Liver (tissue), 9 donors: Measurements from ENCODE around the gene FSD1L. TPM values are rescaled to one million over a fixed set of nuclear protein-coding genes. Genes with fewer than 3 reads are reported as not detected.

ENCODE experiments used
- DNase-seq: peaks from one replicate; pipeline ENCODE4 v3.0.0-alpha.2; 2017; ENCODE audit warnings: low spot score
- H3K27ac ChIP-seq, 2 donors: one replicate each; pipeline ENCODE4 v1.7.0; 2013; ENCODE audit warnings: inconsistent platforms in 2 of 2, low read length in 2 of 2, control low read depth in 1 of 2, low read depth in 1 of 2, mild to moderate bottlenecking in 1 of 2
- H3K27me3 ChIP-seq, 4 donors: one replicate each; pipeline versions ENCODE4 v1.6.1 to v1.7.0; 2013; ENCODE audit warnings: low read length in 3 of 4, inconsistent platforms in 1 of 4, mild to moderate bottlenecking in 1 of 4, moderate library complexity in 1 of 4; ENCODE audit not compliant: control insufficient read depth in 4 of 4, insufficient read depth in 4 of 4
- H3K36me3 ChIP-seq, 4 donors: one replicate each; pipeline versions ENCODE4 v1.6.1 to v1.7.0; 2013; ENCODE audit warnings: low read length in 3 of 4, mild to moderate bottlenecking in 3 of 4, low read depth in 1 of 4, moderate library complexity in 1 of 4; ENCODE audit not compliant: control insufficient read depth in 4 of 4, insufficient read depth in 3 of 4
- H3K4me1 ChIP-seq, 4 donors: one replicate each; pipeline versions ENCODE4 v1.6.1 to v1.7.0; 2013; ENCODE audit warnings: low read length in 3 of 4, mild to moderate bottlenecking in 3 of 4, moderate library complexity in 1 of 4; ENCODE audit not compliant: control insufficient read depth in 4 of 4, insufficient read depth in 4 of 4
- H3K4me3 ChIP-seq, 3 donors: one replicate each; pipeline versions ENCODE4 v1.6.1 to v1.7.0; 2013; ENCODE audit warnings: low read length in 3 of 3, control low read depth in 1 of 3, low read depth in 1 of 3, mild to moderate bottlenecking in 1 of 3
- H3K9ac ChIP-seq, 2 donors: one replicate each; pipeline ENCODE4 v1.7.0; 2013; ENCODE audit warnings: low read length in 2 of 2, mild to moderate bottlenecking in 2 of 2, moderate library complexity in 2 of 2, control low read depth in 1 of 2, low read depth in 1 of 2
- H3K9me3 ChIP-seq, 4 donors: one replicate each; pipeline versions ENCODE4 v1.6.1 to v1.7.0; 2013; ENCODE audit warnings: low read length in 3 of 4; ENCODE audit not compliant: control insufficient read depth in 4 of 4
- ATF3 ChIP-seq: IDR thresholded peaks from 2 replicates; pipeline ENCODE4 v1.6.1; 2016; ENCODE audit warnings: antibody characterized with exemption
- CTCF ChIP-seq: fragments of 150-350 bp; IDR thresholded peaks from 2 replicates; pipeline ENCODE4 v1.5.1; 2017; ENCODE audit warnings: improper control_type of control experiment, low read depth, low read length; ENCODE audit not compliant: missing input control
- EGR1 ChIP-seq, 2 donors: IDR thresholded peaks; 2 replicates each; pipeline ENCODE4 v1.6.1; 2016 to 2018; ENCODE audit warnings: antibody characterized with exemption in 2 of 2, low read depth in 2 of 2
- FOXA1 ChIP-seq: IDR thresholded peaks from 2 replicates; pipeline ENCODE4 v1.6.1; 2016; ENCODE audit warnings: antibody characterized with exemption
- FOXA2 ChIP-seq: IDR thresholded peaks from 2 replicates; pipeline ENCODE4 v1.6.1; 2016; ENCODE audit warnings: antibody characterized with exemption
- GABPA ChIP-seq, 2 donors: IDR thresholded peaks in 1 of 2; conservative IDR thresholded peaks in 1 of 2; 2 replicates each; pipeline ENCODE4 v1.6.1; 2016; ENCODE audit warnings: antibody characterized with exemption in 2 of 2, mild to moderate bottlenecking in 1 of 2, moderate library complexity in 1 of 2
- HNF4A ChIP-seq, 2 donors: conservative IDR thresholded peaks; 2 replicates each; pipeline ENCODE4 v1.6.1; 2016; ENCODE audit warnings: antibody characterized with exemption in 2 of 2, mild to moderate bottlenecking in 2 of 2
- HNF4G ChIP-seq: IDR thresholded peaks from 2 replicates; pipeline ENCODE4 v1.6.1; 2016; ENCODE audit warnings: antibody characterized with exemption
- JUND ChIP-seq, 2 donors: IDR thresholded peaks; 2 replicates each; pipeline ENCODE4 v1.6.1; 2016; ENCODE audit warnings: antibody characterized with exemption in 2 of 2
- MAX ChIP-seq: IDR thresholded peaks from 2 replicates; pipeline ENCODE4 v1.6.1; 2016; ENCODE audit warnings: antibody characterized with exemption
- NR2F2 ChIP-seq: IDR thresholded peaks from 2 replicates; pipeline ENCODE4 v1.6.1; 2016; ENCODE audit warnings: antibody characterized with exemption
- RAD21 ChIP-seq, 2 donors: IDR thresholded peaks; 2 replicates each; pipeline ENCODE4 v1.6.1; 2016; ENCODE audit warnings: antibody characterized with exemption in 2 of 2, mild to moderate bottlenecking in 2 of 2
- REST ChIP-seq: IDR thresholded peaks from 2 replicates; pipeline ENCODE4 v1.6.1; 2016; ENCODE audit warnings: antibody characterized with exemption, mild to moderate bottlenecking
- RXRA ChIP-seq, 2 donors: IDR thresholded peaks; 2 replicates each; pipeline ENCODE4 v1.6.1; 2017 to 2018; ENCODE audit warnings: antibody characterized with exemption in 2 of 2, mild to moderate bottlenecking in 1 of 2
- SP1 ChIP-seq: IDR thresholded peaks from 2 replicates; pipeline ENCODE4 v1.6.1; 2018; ENCODE audit warnings: antibody characterized with exemption, mild to moderate bottlenecking
- TAF1 ChIP-seq: conservative IDR thresholded peaks from 2 replicates; pipeline ENCODE4 v1.6.1; 2016; ENCODE audit warnings: antibody characterized with exemption, mild to moderate bottlenecking
- YY1 ChIP-seq: IDR thresholded peaks from 2 replicates; pipeline ENCODE4 v1.6.1; 2016; ENCODE audit warnings: antibody characterized with exemption, mild to moderate bottlenecking
- ZBTB33 ChIP-seq: IDR thresholded peaks from 2 replicates; pipeline ENCODE4 v1.6.1; 2016; ENCODE audit warnings: antibody characterized with exemption
- polyA plus RNA-seq, 2 donors: library from polyadenylated mRNA; stranded (reverse) in 1 of 2; unstranded in 1 of 2; fragments of 200-250 nt in 1 of 2; fragments of >200 nt in 1 of 2; fragmentation: Nextera tagmentation in 1 of 2; extraction: Ambion mirVana in 1 of 2; gene quantifications; one replicate each; pipeline versions ENCODE4 v1.2.1 to v1.2.3, GENCODE V29; 2013 to 2015
- total RNA-seq, 2 donors: library from RNA; depleted of rRNA; stranded (reverse); fragments of >200 nt; gene quantifications; one replicate each; pipeline ENCODE4 v1.2.3, GENCODE V29; 2014
- donor health status: healthy.
- donor health status: healthy.
- donor health status: healthy.
- donor health status: healthy.
- donor health status: healthy.

FSD1L gene
- total and polyA plus RNA-seq, 4 donors = 0.38 to 3.6 (median 1.9) TPM

GRCh38 chr9:105511446-105511845 lies 63.6 kb downstream of the FSD1L start:
- Histone ChIP-seq H3K9ac (no peak overlapping the region), H3K27me3 (no peaks in the 10 kb centered on the region), H3K4me3 (no peak overlapping the region), H3K4me1 (no peaks in the 10 kb centered on the region), H3K9me3 (no peaks in the 10 kb centered on the region), H3K27ac (no peak overlapping the region), H3K36me3 (no peaks in the 10 kb centered on the region)
- TF ChIP-seq NR2F2 = no peak
- TF ChIP-seq ATF3 = no peak
- no peak for TF ChIP-seq TAF1
- TF ChIP-seq CTCF = no peak
- TF ChIP-seq YY1 = no peak
- TF ChIP-seq RXRA (IDR thresholded peaks at IDR 0.05) = no peak
- no peak for TF ChIP-seq FOXA2
- TF ChIP-seq EGR1 (IDR thresholded peaks at IDR 0.05; ENCODE audit: low read depth in 2 of 2) = no peak
- TF ChIP-seq ZBTB33 = no peak
- TF ChIP-seq JUND (IDR thresholded peaks at IDR 0.05) = no peak
- no peak for TF ChIP-seq FOXA1
- TF ChIP-seq HNF4A (conservative IDR thresholded peaks at IDR 0.05) = no peak
- TF ChIP-seq HNF4G = no peak
- no peak for TF ChIP-seq GABPA (IDR thresholded peaks at IDR 0.05 in 1 of 2, conservative IDR thresholded peaks at IDR 0.05 in 1 of 2)
- TF ChIP-seq RAD21 (IDR thresholded peaks at IDR 0.05) = no peak
- no peak for TF ChIP-seq SP1
- no peak for TF ChIP-seq MAX
- no peak for TF ChIP-seq REST
- DNase-seq = no peak
